ENCODE data around the gene SPNS3. TPM values are rescaled to one million over a fixed set of nuclear protein-coding genes. Genes with fewer than 3 reads are reported as not detected.

Gene SPNS3
- total and polyA plus RNA-seq, 2 donors (not counting 3 experiments of a cell fraction or from before 2014, with no cell fraction given), result 0.18 to 0.66 TPM

- Histone ChIP-seq H3K9me1 (replicated peaks; ENCODE audit: control insufficient read depth, extremely low read depth, insufficient read depth, low read length) (no peaks in the 10 kb centered on the region), H3K4me1 (ENCODE audit: control insufficient read depth, extremely low read depth, insufficient read depth, low read length) (peaks cover 27% of the 10 kb centered on the region), H3K79me2 (ENCODE audit: control insufficient read depth, insufficient read depth, low read length) (no peaks in the 10 kb centered on the region), H3K4me2 (ENCODE audit: insufficient read depth, low read length) (no peak overlapping the region), H3K4me3 (replicated peaks in 1 of 3; ENCODE audit: insufficient read depth in 1 of 3, low read depth in 1 of 3, low read length in 3 of 3) (no peak overlapping the region), H4K20me1 (replicated peaks; ENCODE audit: control insufficient read depth, extremely low read depth, insufficient read depth, low read length) (no peaks in the 10 kb centered on the region), H3K27ac (ENCODE audit: insufficient read depth, low read depth, low read length) (no peak overlapping the region), H3K27me3 (ENCODE audit: control insufficient read depth in 2 of 2, insufficient read depth in 2 of 2, low read length in 2 of 2) (no peaks in the 10 kb centered on the region), H3K36me3 (ENCODE audit: control insufficient read depth in 2 of 2, extremely low read depth in 1 of 2, insufficient read depth in 2 of 2, low read length in 2 of 2) (peaks cover 0 to 16% of the 10 kb centered on the region in 2 experiments), H3K9ac (replicated peaks; ENCODE audit: extremely low read depth, insufficient read depth, low read length) (no peak overlapping the region), H3K9me3 (replicated peaks; ENCODE audit: control insufficient read depth, insufficient read depth, low read length) (no peaks in the 10 kb centered on the region), H2AFZ (ENCODE audit: low read depth, low read length) (no peak overlapping the region)
- no TSS peak for BruUV-seq (replicated peaks)
- ChIA-PET CTCF (interaction anchor here (1.2 to 1.4 kb wide), 3 partner anchors 9 to 23 kb away, joined by 3 to 4 read pairs (median 3); no protein-coding TSS in a partner anchor), POLR2A (interaction anchor here (0.7 kb wide), 1 partner anchor 22 kb away, joined by 3 read pairs; no protein-coding TSS in a partner anchor)
- no peak for FAIRE-seq
- dilution Hi-C loops (cut with MboI; ENCODE audit: extremely low pct_ligation_motif_present, low sequenced_read_pairs), result no loop called here
- TF ChIP-seq POLR2AphosphoS5 (IDR thresholded peaks at IDR 0.05; ENCODE audit: insufficient read depth, low read depth, low read length), result no peak
- no peak for TF ChIP-seq POLR2A (IDR thresholded peaks at IDR 0.05; ENCODE audit: low read depth, low read length)
- TF ChIP-seq CTCF (IDR thresholded peaks at IDR 0.05; ENCODE audit: extremely low read depth in 1 of 2, insufficient read depth in 1 of 2, low read depth in 1 of 2, low read length in 2 of 2), result no peak
- intact Hi-C loops (cut with micrococcal nuclease), result no loop called here
- DNase-seq (ENCODE audit: low read depth, low spot score), result no peak
Measured at GRCh38 chr17:4525691-4526397, 92.1 kb downstream of the SPNS3 start.

- Histone ChIP-seq H3K9me3 (replicated peaks; ENCODE audit: control insufficient read depth, insufficient read depth, low read length) (no peaks in the 10 kb centered on the region), H3K36me3 (ENCODE audit: control insufficient read depth in 2 of 2, extremely low read depth in 1 of 2, insufficient read depth in 2 of 2, low read length in 2 of 2) (peaks cover 0 to 16% of the 10 kb centered on the region in 2 experiments), H3K9me1 (replicated peaks; ENCODE audit: control insufficient read depth, extremely low read depth, insufficient read depth, low read length) (no peaks in the 10 kb centered on the region), H3K4me3 (replicated peaks in 1 of 3; ENCODE audit: insufficient read depth in 1 of 3, low read depth in 1 of 3, low read length in 3 of 3) (no peak overlapping the region), H3K4me2 (ENCODE audit: insufficient read depth, low read length) (no peak overlapping the region), H3K27me3 (ENCODE audit: control insufficient read depth in 2 of 2, insufficient read depth in 2 of 2, low read length in 2 of 2) (no peaks in the 10 kb centered on the region), H3K9ac (replicated peaks; ENCODE audit: extremely low read depth, insufficient read depth, low read length) (no peak overlapping the region), H3K4me1 (ENCODE audit: control insufficient read depth, extremely low read depth, insufficient read depth, low read length) (peaks cover 36% of the 10 kb centered on the region), H3K79me2 (ENCODE audit: control insufficient read depth, insufficient read depth, low read length) (no peaks in the 10 kb centered on the region), H3K27ac (ENCODE audit: insufficient read depth, low read depth, low read length) (no peak overlapping the region), H4K20me1 (replicated peaks; ENCODE audit: control insufficient read depth, extremely low read depth, insufficient read depth, low read length) (no peaks in the 10 kb centered on the region), H2AFZ (ENCODE audit: low read depth, low read length) (no peak overlapping the region)
- TF ChIP-seq, protein P1, sequence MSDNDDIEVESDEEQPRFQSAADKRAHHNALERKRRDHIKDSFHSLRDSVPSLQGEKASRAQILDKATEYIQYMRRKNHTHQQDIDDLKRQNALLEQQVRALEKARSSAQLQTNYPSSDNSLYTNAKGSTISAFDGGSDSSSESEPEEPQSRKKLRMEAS (IDR thresholded peaks at IDR 0.05; ENCODE audit: insufficient read depth, insufficient read length), result no peak
- TF ChIP-seq CTCF (IDR thresholded peaks at IDR 0.05; ENCODE audit: extremely low read depth in 1 of 2, insufficient read depth in 1 of 2, low read depth in 1 of 2, low read length in 2 of 2), result no peak
- TF ChIP-seq FOS (IDR thresholded peaks at IDR 0.05; ENCODE audit: borderline replicate concordance, insufficient read depth, low read length), result no peak
- no peak for TF ChIP-seq POLR2AphosphoS5 (IDR thresholded peaks at IDR 0.05; ENCODE audit: insufficient read depth, low read depth, low read length)
- no peak for TF ChIP-seq EZH2 (IDR thresholded peaks at IDR 0.05; ENCODE audit: borderline replicate concordance, low read depth, low read length, severe bottlenecking)
- intact Hi-C loops (cut with micrococcal nuclease) (no loop called here), dilution Hi-C loops (cut with MboI; ENCODE audit: extremely low pct_ligation_motif_present, low sequenced_read_pairs) (no loop called here)
- ChIA-PET CTCF (interaction anchor here (0.6 to 1.2 kb wide), 3 partner anchors 9 to 106 kb away, joined by 3 to 4 read pairs (median 3); no protein-coding TSS in a partner anchor), POLR2A (no interaction called here)
- no TSS peak for BruUV-seq (replicated peaks)
- DNase-seq (ENCODE audit: low read depth, low spot score) (no peak), FAIRE-seq (no peak)
Measured at GRCh38 chr17:4527134-4527533, 93.4 kb downstream of the SPNS3 start.

Measured in endothelial cell of umbilical vein (primary cell).